ENCODE measurements around the gene SEC62. TPM values are rescaled to one million over a fixed set of nuclear protein-coding genes. Genes with fewer than 3 reads are reported as not detected.

Gene SEC62
- total and polyA plus RNA-seq, 12 donors = 34.1 to 165 (median 77.7) TPM

DNA sequence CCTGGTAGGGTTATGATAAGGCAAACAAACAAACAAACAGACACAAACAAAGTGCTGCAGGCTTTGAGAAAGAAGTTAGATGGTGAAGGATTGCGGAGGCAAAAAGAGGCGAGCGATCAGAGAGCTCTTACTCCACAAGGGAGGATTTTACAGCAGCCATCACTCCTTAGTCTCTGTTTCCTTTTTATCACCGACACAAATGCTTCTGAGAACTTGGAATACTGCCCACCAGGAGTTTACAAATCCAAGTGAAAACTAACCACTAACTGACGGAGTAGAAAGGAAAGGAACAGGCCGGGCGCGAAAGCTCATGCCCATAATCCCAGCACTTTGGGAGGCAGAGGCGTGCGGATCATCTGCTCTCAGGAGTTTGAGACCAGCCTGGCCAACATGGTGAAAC lies 35.6 kb downstream of the SEC62 start:
- ATAC-seq (peak in 1 of 8 donors; percentile 29), DNase-seq (no peak)
- Histone ChIP-seq H3K27ac (peak overlapping the region; percentile 21 to 83 (median 62)), H3K9me3 (peaks cover 0 to 3% (median 0%) of the 10 kb centered on the region in 11 donors), H3K36me3 (peaks cover 0 to 10% (median 0%) of the 10 kb centered on the region in 9 donors), H3K4me1 (peaks cover 0 to 33% (median 9%) of the 10 kb centered on the region in 9 donors), H3K27me3 (no peaks in the 10 kb centered on the region), H3K4me3 (peak overlapping the region in 7 of 10 donors; percentile 15 to 40 (median 32))
- intact Hi-C loops (cut with DNase I) = loop anchor here in 1 of 10 donors (5.0 kb wide), 1 partner anchor 35 kb away; the partner anchor contains the start of gene SEC62
- WGBS, 2 donors = 63 to 71% methylated on average over 10 of the region's 10 CpGs
- TF ChIP-seq, protein P1, sequence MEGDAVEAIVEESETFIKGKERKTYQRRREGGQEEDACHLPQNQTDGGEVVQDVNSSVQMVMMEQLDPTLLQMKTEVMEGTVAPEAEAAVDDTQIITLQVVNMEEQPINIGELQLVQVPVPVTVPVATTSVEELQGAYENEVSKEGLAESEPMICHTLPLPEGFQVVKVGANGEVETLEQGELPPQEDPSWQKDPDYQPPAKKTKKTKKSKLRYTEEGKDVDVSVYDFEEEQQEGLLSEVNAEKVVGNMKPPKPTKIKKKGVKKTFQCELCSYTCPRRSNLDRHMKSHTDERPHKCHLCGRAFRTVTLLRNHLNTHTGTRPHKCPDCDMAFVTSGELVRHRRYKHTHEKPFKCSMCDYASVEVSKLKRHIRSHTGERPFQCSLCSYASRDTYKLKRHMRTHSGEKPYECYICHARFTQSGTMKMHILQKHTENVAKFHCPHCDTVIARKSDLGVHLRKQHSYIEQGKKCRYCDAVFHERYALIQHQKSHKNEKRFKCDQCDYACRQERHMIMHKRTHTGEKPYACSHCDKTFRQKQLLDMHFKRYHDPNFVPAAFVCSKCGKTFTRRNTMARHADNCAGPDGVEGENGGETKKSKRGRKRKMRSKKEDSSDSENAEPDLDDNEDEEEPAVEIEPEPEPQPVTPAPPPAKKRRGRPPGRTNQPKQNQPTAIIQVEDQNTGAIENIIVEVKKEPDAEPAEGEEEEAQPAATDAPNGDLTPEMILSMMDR (IDR thresholded peaks at IDR 0.05) = no peak

DNA sequence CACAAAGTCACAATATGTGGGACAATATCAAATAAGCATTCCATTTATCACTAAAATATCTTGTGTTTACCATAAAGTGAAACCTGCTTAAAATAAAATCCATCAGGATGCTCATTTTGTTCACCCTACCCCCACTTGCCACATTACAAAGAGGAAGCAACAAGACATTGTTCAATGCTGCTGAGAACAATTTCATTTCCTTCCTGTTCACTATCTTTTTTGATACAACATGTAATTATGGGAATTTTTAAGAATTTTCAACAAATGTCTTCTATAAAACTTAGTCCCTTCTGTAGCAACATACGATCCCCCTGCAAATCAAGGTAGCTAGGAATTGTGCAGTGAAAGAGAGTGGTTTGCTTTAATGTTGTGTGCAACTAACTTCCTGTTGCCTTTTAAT lies 36.3 kb downstream of the SEC62 start:
- DNase-seq (no peak), ATAC-seq (peak in 4 of 8 donors; percentile 64 to 71 (median 70))
- TF ChIP-seq, protein P1 (IDR thresholded peaks at IDR 0.05) = no peak
- intact Hi-C loops (cut with DNase I) = loop anchor here in 1 of 10 donors (5.0 kb wide), 1 partner anchor 36 kb away; the partner anchor contains the start of gene SEC62
- H3K36me3 ChIP-seq = peaks cover 0 to 10% (median 0%) of the 10 kb centered on the region in 9 donors
- peak overlapping the region; percentile 21 to 83 (median 62) for H3K27ac ChIP-seq
- 48 to 75% methylated on average over 1 of the region's 1 CpG for WGBS, 2 donors
- peaks cover 0 to 38% (median 9%) of the 10 kb centered on the region in 9 donors for H3K4me1 ChIP-seq
- H3K4me3 ChIP-seq = peak overlapping the region in 7 of 10 donors; percentile 15 to 40 (median 32)
- H3K9me3 ChIP-seq = peaks cover 0 to 3% (median 0%) of the 10 kb centered on the region in 11 donors
- H3K27me3 ChIP-seq = no peaks in the 10 kb centered on the region

DNA sequence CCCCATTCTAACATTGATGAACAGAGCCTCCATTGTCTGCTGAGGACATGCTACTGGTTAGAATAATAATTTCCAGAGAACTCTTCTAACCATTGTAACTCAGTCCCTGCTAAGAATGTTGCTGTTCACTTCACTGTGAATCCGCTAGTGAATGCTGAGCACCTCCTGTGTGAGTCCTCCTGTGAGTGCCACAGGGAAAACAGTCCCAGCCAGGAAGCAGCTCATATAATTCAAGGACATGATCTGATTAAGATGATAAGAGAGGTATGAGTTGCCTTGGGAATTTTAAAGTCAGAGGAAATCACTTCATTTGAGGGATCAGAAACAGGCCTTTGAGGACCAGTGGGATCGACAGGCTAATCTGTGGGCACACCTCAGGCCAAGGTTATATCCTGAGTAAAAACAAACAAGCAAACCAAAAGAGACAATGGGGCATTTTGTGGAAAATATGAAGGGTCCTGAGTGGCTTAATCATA lies 37.3 kb downstream of the SEC62 start:
- Histone ChIP-seq H3K27me3 (no peaks in the 10 kb centered on the region), H3K9me3 (peaks cover 0 to 3% (median 0%) of the 10 kb centered on the region in 11 donors), H3K27ac (peak overlapping the region in 8 of 10 donors; percentile 25 to 83 (median 61)), H3K36me3 (peaks cover 0 to 10% (median 0%) of the 10 kb centered on the region in 9 donors), H3K4me1 (peaks cover 0 to 33% (median 9%) of the 10 kb centered on the region in 9 donors), H3K4me3 (no peak overlapping the region)
- peak in 6 of 8 donors; percentile 47 to 75 (median 59) for ATAC-seq
- intact Hi-C loops (cut with DNase I) = loop anchor here in 1 of 10 donors (5.0 kb wide), 1 partner anchor 37 kb away; the partner anchor contains the start of gene SEC62
- 60 to 61% methylated on average over 2 of the region's 2 CpGs for WGBS, 2 donors
- TF ChIP-seq, protein P1 (IDR thresholded peaks at IDR 0.05) = no peak
- no peak for DNase-seq

DNA sequence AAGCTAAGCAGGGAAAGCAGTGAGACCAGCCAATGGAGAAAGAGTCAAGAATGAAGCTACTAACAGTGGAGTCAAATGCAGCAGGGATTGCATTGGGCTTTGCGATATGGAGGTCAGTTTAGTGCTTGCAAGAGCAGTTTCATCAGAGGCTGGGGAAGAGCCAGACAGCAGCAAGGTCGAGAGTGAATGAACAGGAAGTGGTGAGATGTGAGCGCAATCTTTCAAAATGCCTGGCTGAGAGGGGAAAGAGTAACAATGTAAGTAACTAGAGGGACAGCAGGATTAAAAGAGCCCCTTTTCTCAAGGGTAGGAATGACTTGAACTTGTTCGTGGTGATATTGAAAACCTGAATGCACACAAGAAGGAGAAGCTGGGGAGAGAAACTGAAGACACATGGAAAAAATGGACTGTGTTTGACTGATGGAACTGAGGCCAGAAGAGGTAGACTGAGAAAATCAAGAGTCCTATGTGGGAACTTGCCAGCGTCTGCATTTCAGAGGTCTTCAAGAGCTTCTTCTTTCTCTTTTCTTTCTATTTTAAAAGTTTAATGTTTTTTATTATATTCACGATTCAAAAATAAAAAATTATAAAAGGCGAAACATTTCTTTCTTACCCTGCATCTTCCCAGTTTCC lies 40.5 kb downstream of the SEC62 start:
- WGBS, 2 donors = 74 to 76% methylated on average over 7 of the region's 7 CpGs
- Histone ChIP-seq H3K36me3 (no peaks in the 10 kb centered on the region), H3K27ac (peak overlapping the region in 1 of 10 donors; percentile 13), H3K27me3 (peaks cover 0 to 5% (median 0%) of the 10 kb centered on the region in 7 donors), H3K9me3 (no peaks in the 10 kb centered on the region), H3K4me1 (peaks cover 0 to 28% (median 9%) of the 10 kb centered on the region in 9 donors), H3K4me3 (no peak overlapping the region)
- ATAC-seq (peak in 1 of 8 donors; percentile 66), DNase-seq (no peak)
- intact Hi-C loops (cut with DNase I) = no loop called here
- TF ChIP-seq, protein P1 (IDR thresholded peaks at IDR 0.05) = no peak
